CD8-positive, alpha-beta memory T cell (primary cell): ENCODE data around the gene UNC13C. TPM values are rescaled to one million over a fixed set of nuclear protein-coding genes. Genes with fewer than 3 reads are reported as not detected.

Source experiments
- CTCF ChIA-PET: fragments of 350-600 bp; sonication (Branson Sonifier 250); formaldehyde crosslinking; loops from one replicate; lab custom pipeline; 2021; ENCODE audit warnings: antibody characterized with exemption; lab: Charles Lee
- POLR2A ChIA-PET: fragments of 350-600 bp; sonication (Branson Sonifier 250); formaldehyde crosslinking; loops from one replicate; lab custom pipeline; 2021; ENCODE audit warnings: antibody characterized with exemption; lab: Charles Lee
- DNase-seq, 5 donors: peaks; one replicate each; pipeline versions ENCODE4 v3.0.0 to v3.0.0-alpha.2; 2020 to 2022; ENCODE audit warnings: mixed read lengths in 1 of 5
- H3K27ac ChIP-seq: one replicate; pipeline ENCODE4 v1.7.0; 2013; ENCODE audit warnings: low read depth, mild to moderate bottlenecking, low read length, moderate library complexity
- H3K27me3 ChIP-seq: 2 replicates; pipeline ENCODE4 v1.7.0; 2013; ENCODE audit warnings: low read length, mild to moderate bottlenecking; ENCODE audit not compliant: insufficient read depth, poor library complexity, severe bottlenecking
- H3K36me3 ChIP-seq: 2 replicates; pipeline ENCODE4 v1.7.0; 2013; ENCODE audit warnings: mild to moderate bottlenecking, low read length, moderate library complexity; ENCODE audit not compliant: insufficient read depth
- H3K4me1 ChIP-seq: 2 replicates; pipeline ENCODE4 v1.7.0; 2013; ENCODE audit warnings: mild to moderate bottlenecking, low read length, moderate library complexity; ENCODE audit not compliant: insufficient read depth
- H3K4me3 ChIP-seq: 2 replicates; pipeline ENCODE4 v1.7.0; 2013; ENCODE audit warnings: mild to moderate bottlenecking, low read length
- H3K9me3 ChIP-seq: 2 replicates; pipeline ENCODE4 v1.7.0; 2013; ENCODE audit warnings: mild to moderate bottlenecking, low read length
- H3K27ac Mint-ChIP-seq, 8 donors: one replicate each; pipeline ENCODE4 v1.8.0; 2020 to 2021; ENCODE audit warnings: mixed read lengths in 8 of 8, mild to moderate bottlenecking in 6 of 8, inconsistent platforms in 3 of 8, moderate library complexity in 3 of 8
- H3K27me3 Mint-ChIP-seq, 2 donors: one replicate each; pipeline ENCODE4 v1.8.0; 2020 to 2021; ENCODE audit warnings: mixed read lengths in 2 of 2, mild to moderate bottlenecking in 1 of 2, moderate library complexity in 1 of 2
- H3K36me3 Mint-ChIP-seq, 3 donors: one replicate each; pipeline ENCODE4 v1.8.0; 2020 to 2021; ENCODE audit warnings: mixed read lengths in 3 of 3, inconsistent platforms in 1 of 3, mild to moderate bottlenecking in 1 of 3
- H3K4me1 Mint-ChIP-seq, 3 donors: one replicate each; pipeline ENCODE4 v1.8.0; 2020 to 2021; ENCODE audit warnings: mixed read lengths in 3 of 3, inconsistent platforms in 1 of 3, mild to moderate bottlenecking in 1 of 3
- H3K4me3 Mint-ChIP-seq, 7 donors: one replicate each; pipeline ENCODE4 v1.8.0; 2020 to 2021; ENCODE audit warnings: mixed read lengths in 7 of 7, mild to moderate bottlenecking in 6 of 7, moderate library complexity in 4 of 7, inconsistent platforms in 2 of 7
- H3K9me3 Mint-ChIP-seq, 5 donors: one replicate each; pipeline ENCODE4 v1.8.0; 2020 to 2022; ENCODE audit warnings: mixed read lengths in 5 of 5, mild to moderate bottlenecking in 3 of 5, moderate library complexity in 2 of 5, inconsistent platforms in 1 of 5
- polyA plus RNA-seq: library from polyadenylated mRNA; unstranded; fragments of 300-500 nt; fragmentation: Illumina TruSeq; gene quantifications from one replicate; pipeline ENCODE4 v1.2.3, GENCODE V29; 2021
- total RNA-seq, 2 experiments: library from RNA; stranded (reverse); gene quantifications; one replicate each; pipeline ENCODE4 v1.2.3, GENCODE V29; 2021

UNC13C gene
- total and polyA plus RNA-seq, 3 experiments from 2014 or later, result not detected

GRCh38 chr15:54212635-54213034 lies 234.4 kb downstream of the UNC13C start:
- Histone ChIP-seq H3K27ac (no peak overlapping the region), H3K4me3 (no peak overlapping the region), H3K4me1 (no peaks in the 10 kb centered on the region), H3K9me3 (no peaks in the 10 kb centered on the region), H3K36me3 (no peaks in the 10 kb centered on the region), H3K27me3 (no peaks in the 10 kb centered on the region)
- Mint-ChIP-seq H3K4me1 (no peaks in the 10 kb centered on the region), H3K27ac (no peak overlapping the region), H3K27me3 (no peaks in the 10 kb centered on the region), H3K36me3 (no peaks in the 10 kb centered on the region), H3K4me3 (no peak overlapping the region), H3K9me3 (peaks cover 0 to 8% (median 2%) of the 10 kb centered on the region in 5 donors)
- DNase-seq, result no peak
- ChIA-PET POLR2A (no interaction called here), CTCF (no interaction called here)

GRCh38 chr15:54226455-54226854 lies 248.2 kb downstream of the UNC13C start:
- ChIA-PET POLR2A (no interaction called here), CTCF (no interaction called here)
- Histone ChIP-seq H3K27ac (no peak overlapping the region), H3K27me3 (no peaks in the 10 kb centered on the region), H3K4me3 (no peak overlapping the region), H3K9me3 (no peaks in the 10 kb centered on the region), H3K4me1 (no peaks in the 10 kb centered on the region), H3K36me3 (no peaks in the 10 kb centered on the region)
- H3K9me3 Mint-ChIP-seq, result peaks cover 2 to 17% (median 8%) of the 10 kb centered on the region in 5 donors
- H3K4me1 Mint-ChIP-seq, result no peaks in the 10 kb centered on the region
- no peak overlapping the region for H3K4me3 Mint-ChIP-seq
- H3K27ac Mint-ChIP-seq, result no peak overlapping the region
- DNase-seq, result no peak
- no peaks in the 10 kb centered on the region for H3K36me3 Mint-ChIP-seq
- no peaks in the 10 kb centered on the region for H3K27me3 Mint-ChIP-seq

GRCh38 chr15:54227569-54227968 lies 249.3 kb downstream of the UNC13C start:
- H3K4me1 ChIP-seq, result no peaks in the 10 kb centered on the region
- H3K27ac ChIP-seq, result no peak overlapping the region
- Mint-ChIP-seq H3K4me3 (no peak overlapping the region), H3K4me1 (no peaks in the 10 kb centered on the region), H3K27ac (no peak overlapping the region), H3K36me3 (no peaks in the 10 kb centered on the region), H3K27me3 (no peaks in the 10 kb centered on the region), H3K9me3 (peaks cover 2 to 15% (median 8%) of the 10 kb centered on the region in 5 donors)
- H3K36me3 ChIP-seq, result no peaks in the 10 kb centered on the region
- H3K9me3 ChIP-seq, result no peaks in the 10 kb centered on the region
- no peak for DNase-seq
- POLR2A ChIA-PET, result no interaction called here
- H3K4me3 ChIP-seq, result no peak overlapping the region
- CTCF ChIA-PET, result no interaction called here
- H3K27me3 ChIP-seq, result no peaks in the 10 kb centered on the region

- CTCF ChIA-PET, result no interaction called here
- DNase-seq, result no peak
- Mint-ChIP-seq H3K9me3 (peaks cover 0 to 4% (median 2%) of the 10 kb centered on the region in 5 donors), H3K4me1 (no peaks in the 10 kb centered on the region), H3K36me3 (no peaks in the 10 kb centered on the region), H3K4me3 (no peak overlapping the region), H3K27me3 (peaks cover 0 to 2% of the 10 kb centered on the region in 2 donors), H3K27ac (no peak overlapping the region)
- no peaks in the 10 kb centered on the region for H3K4me1 ChIP-seq
- H3K36me3 ChIP-seq, result no peaks in the 10 kb centered on the region
- H3K4me3 ChIP-seq, result no peak overlapping the region
- H3K27ac ChIP-seq, result no peak overlapping the region
- POLR2A ChIA-PET, result no interaction called here
- no peaks in the 10 kb centered on the region for H3K9me3 ChIP-seq
- H3K27me3 ChIP-seq, result no peaks in the 10 kb centered on the region
Observed at GRCh38 chr15:54250326-54250725, 272.1 kb downstream of the UNC13C start.

- Histone ChIP-seq H3K4me3 (no peak overlapping the region), H3K9me3 (no peaks in the 10 kb centered on the region), H3K36me3 (no peaks in the 10 kb centered on the region), H3K4me1 (no peaks in the 10 kb centered on the region), H3K27me3 (no peaks in the 10 kb centered on the region), H3K27ac (no peak overlapping the region)
- H3K4me1 Mint-ChIP-seq, result no peaks in the 10 kb centered on the region
- H3K36me3 Mint-ChIP-seq, result no peaks in the 10 kb centered on the region
- no peak overlapping the region for H3K27ac Mint-ChIP-seq
- H3K4me3 Mint-ChIP-seq, result no peak overlapping the region
- DNase-seq, result no peak
- ChIA-PET POLR2A (no interaction called here), CTCF (no interaction called here)
- H3K9me3 Mint-ChIP-seq, result peaks cover 0 to 6% (median 0%) of the 10 kb centered on the region in 5 donors
- H3K27me3 Mint-ChIP-seq, result no peaks in the 10 kb centered on the region
Observed at GRCh38 chr15:54256190-54256589, 277.9 kb downstream of the UNC13C start.

- no peak overlapping the region for H3K4me3 Mint-ChIP-seq
- H3K4me3 ChIP-seq, result no peak overlapping the region
- no peak overlapping the region for H3K27ac ChIP-seq
- H3K9me3 Mint-ChIP-seq, result peaks cover 0 to 6% (median 2%) of the 10 kb centered on the region in 5 donors
- no peak for DNase-seq
- H3K36me3 ChIP-seq, result no peaks in the 10 kb centered on the region
- H3K27ac Mint-ChIP-seq, result no peak overlapping the region
- H3K4me1 Mint-ChIP-seq, result no peaks in the 10 kb centered on the region
- H3K36me3 Mint-ChIP-seq, result peaks cover 0 to 1% (median 0%) of the 10 kb centered on the region in 3 donors
- no peaks in the 10 kb centered on the region for H3K4me1 ChIP-seq
- POLR2A ChIA-PET, result no interaction called here
- H3K27me3 Mint-ChIP-seq, result no peaks in the 10 kb centered on the region
- H3K27me3 ChIP-seq, result no peaks in the 10 kb centered on the region
- H3K9me3 ChIP-seq, result no peaks in the 10 kb centered on the region
- CTCF ChIA-PET, result no interaction called here
Observed at GRCh38 chr15:54273928-54274327, 295.7 kb downstream of the UNC13C start.

GRCh38 chr15:54277834-54278233 lies 299.6 kb downstream of the UNC13C start:
- H3K9me3 ChIP-seq, result no peaks in the 10 kb centered on the region
- H3K27ac ChIP-seq, result no peak overlapping the region
- H3K27ac Mint-ChIP-seq, result no peak overlapping the region
- peaks cover 0 to 6% (median 2%) of the 10 kb centered on the region in 5 donors for H3K9me3 Mint-ChIP-seq
- no peaks in the 10 kb centered on the region for H3K4me1 ChIP-seq
- no peaks in the 10 kb centered on the region for H3K4me1 Mint-ChIP-seq
- H3K36me3 ChIP-seq, result no peaks in the 10 kb centered on the region
- no peaks in the 10 kb centered on the region for H3K27me3 Mint-ChIP-seq
- DNase-seq, result no peak
- ChIA-PET POLR2A (no interaction called here), CTCF (no interaction called here)
- peaks cover 0 to 1% (median 0%) of the 10 kb centered on the region in 3 donors for H3K36me3 Mint-ChIP-seq
- H3K4me3 ChIP-seq, result no peak overlapping the region
- H3K27me3 ChIP-seq, result no peaks in the 10 kb centered on the region
- no peak overlapping the region for H3K4me3 Mint-ChIP-seq

- ChIA-PET POLR2A (no interaction called here), CTCF (no interaction called here)
- Histone ChIP-seq H3K4me3 (no peak overlapping the region), H3K4me1 (no peaks in the 10 kb centered on the region), H3K9me3 (no peaks in the 10 kb centered on the region), H3K27me3 (no peaks in the 10 kb centered on the region), H3K27ac (no peak overlapping the region), H3K36me3 (no peaks in the 10 kb centered on the region)
- Mint-ChIP-seq H3K4me1 (no peaks in the 10 kb centered on the region), H3K27me3 (no peaks in the 10 kb centered on the region), H3K36me3 (no peaks in the 10 kb centered on the region), H3K4me3 (no peak overlapping the region), H3K27ac (no peak overlapping the region), H3K9me3 (peaks cover 0 to 6% (median 0%) of the 10 kb centered on the region in 5 donors)
- DNase-seq, result no peak
Observed at GRCh38 chr15:54280726-54281125, 302.5 kb downstream of the UNC13C start.
